Neural crest cell (in vitro differentiated cells): ENCODE results near the gene FHDC1. TPM values are rescaled to one million over a fixed set of nuclear protein-coding genes. Genes with fewer than 3 reads are reported as not detected.

Source experiments
- DNase-seq: peaks from one replicate; pipeline ENCODE4 v3.0.0; 2021; ENCODE audit warnings: low read depth, mixed read lengths, low spot score
- H3K27ac Mint-ChIP-seq: one replicate; pipeline ENCODE4 v1.8.0; 2021; ENCODE audit warnings: mild to moderate bottlenecking, mixed read lengths; ENCODE audit not compliant: unreplicated experiment
- H3K27me3 Mint-ChIP-seq: 2 replicates; pipeline ENCODE4 v1.8.0; 2021; ENCODE audit warnings: low read depth, mild to moderate bottlenecking, mixed read lengths
- H3K36me3 Mint-ChIP-seq: 2 replicates; pipeline ENCODE4 v1.8.0; 2021; ENCODE audit warnings: low read depth, mild to moderate bottlenecking, mixed read lengths
- H3K4me1 Mint-ChIP-seq: 2 replicates; pipeline ENCODE4 v1.8.0; 2021; ENCODE audit warnings: mixed read lengths
- H3K4me3 Mint-ChIP-seq: one replicate; pipeline ENCODE4 v1.8.0; 2021; ENCODE audit warnings: mild to moderate bottlenecking, mixed read lengths
- H3K9me3 Mint-ChIP-seq: 2 replicates; pipeline ENCODE4 v1.8.0; 2021; ENCODE audit warnings: mixed read lengths
- CTCF ChIP-seq: fragments of 200-600 bp; sonication (generic); conservative IDR thresholded peaks from 2 replicates; pipeline ENCODE4 v1.5.0; 2021; ENCODE audit warnings: antibody characterized with exemption, mild to moderate bottlenecking
- total RNA-seq: library from RNA; stranded (reverse); gene quantifications from 2 replicates; pipeline ENCODE4 v1.2.1, GENCODE V29; 2021

The FHDC1 gene
- total RNA-seq, 1 donor from 2014 or later: 52.0 TPM

GRCh38 chr4:152996111-152996571 lies 60.0 kb downstream of the FHDC1 start:
- H3K36me3 Mint-ChIP-seq: no peaks in the 10 kb centered on the region
- H3K4me1 Mint-ChIP-seq: peaks cover 39% of the 10 kb centered on the region
- no peak for TF ChIP-seq CTCF
- H3K27me3 Mint-ChIP-seq: no peaks in the 10 kb centered on the region
- H3K4me3 Mint-ChIP-seq: no peak overlapping the region
- DNase-seq: no peak
- H3K9me3 Mint-ChIP-seq: no peaks in the 10 kb centered on the region
- H3K27ac Mint-ChIP-seq: peak overlapping the region; percentile 47

GRCh38 chr4:152996672-152997071 lies 60.5 kb downstream of the FHDC1 start:
- Mint-ChIP-seq H3K27me3 (no peaks in the 10 kb centered on the region), H3K27ac (no peak overlapping the region), H3K9me3 (no peaks in the 10 kb centered on the region), H3K36me3 (no peaks in the 10 kb centered on the region), H3K4me3 (no peak overlapping the region), H3K4me1 (peaks cover 44% of the 10 kb centered on the region)
- no peak for DNase-seq
- no peak for TF ChIP-seq CTCF

GRCh38 chr4:152997288-152997687 lies 61.2 kb downstream of the FHDC1 start:
- Mint-ChIP-seq H3K27ac (peak overlapping the region; percentile 72), H3K36me3 (no peaks in the 10 kb centered on the region), H3K9me3 (no peaks in the 10 kb centered on the region), H3K4me3 (no peak overlapping the region), H3K27me3 (no peaks in the 10 kb centered on the region), H3K4me1 (peaks cover 43% of the 10 kb centered on the region)
- TF ChIP-seq CTCF: no peak
- DNase-seq: no peak

GRCh38 chr4:152997771-152998487 lies 61.8 kb downstream of the FHDC1 start:
- no peak for DNase-seq
- Mint-ChIP-seq H3K27ac (no peak overlapping the region), H3K9me3 (no peaks in the 10 kb centered on the region), H3K4me1 (peaks cover 39% of the 10 kb centered on the region), H3K4me3 (no peak overlapping the region), H3K36me3 (no peaks in the 10 kb centered on the region), H3K27me3 (no peaks in the 10 kb centered on the region)
- no peak for TF ChIP-seq CTCF

- Mint-ChIP-seq H3K27me3 (no peaks in the 10 kb centered on the region), H3K9me3 (no peaks in the 10 kb centered on the region), H3K4me1 (peaks cover 38% of the 10 kb centered on the region), H3K27ac (no peak overlapping the region), H3K4me3 (no peak overlapping the region), H3K36me3 (no peaks in the 10 kb centered on the region)
- no peak for TF ChIP-seq CTCF
- DNase-seq: no peak
These were observed 62.7 kb downstream of the FHDC1 start for GRCh38 chr4:152998861-152999260.
